GM21576 (cell line): ENCODE data around the gene LCP2.

ENCODE experiments used
- ATAC-seq: cut with Tn5 transposase; IDR thresholded peaks from one replicate; pipeline ENCODE4 v1.9.1; 2021; ENCODE audit warnings: mild to moderate bottlenecking, moderate library complexity; ENCODE audit not compliant: unreplicated experiment

Gene LCP2

GRCh38 chr5:170316937-170317336 is 19.4 kb upstream of the LCP2 start:
- ATAC-seq, result no peak

DNA sequence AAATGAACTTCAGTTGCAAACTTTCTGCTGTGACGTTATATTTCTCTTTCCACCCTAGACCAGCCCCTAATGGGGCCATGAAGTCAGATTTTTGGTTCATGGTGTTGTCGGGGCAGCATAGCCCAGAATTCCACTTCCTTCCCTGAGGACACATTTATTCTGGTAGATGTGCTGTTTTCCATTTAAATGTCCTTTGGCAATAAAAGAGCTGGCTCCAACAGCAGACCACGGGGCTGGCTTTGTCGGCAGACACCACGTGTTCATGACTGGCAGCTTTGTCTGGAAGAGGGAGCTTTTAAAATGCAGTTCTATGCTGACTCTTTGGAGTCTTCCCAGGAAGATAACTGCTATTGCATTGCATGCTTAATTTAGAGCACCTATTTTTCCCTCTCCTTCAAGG is 17.6 kb upstream of the LCP2 start:
- no peak for ATAC-seq

DNA sequence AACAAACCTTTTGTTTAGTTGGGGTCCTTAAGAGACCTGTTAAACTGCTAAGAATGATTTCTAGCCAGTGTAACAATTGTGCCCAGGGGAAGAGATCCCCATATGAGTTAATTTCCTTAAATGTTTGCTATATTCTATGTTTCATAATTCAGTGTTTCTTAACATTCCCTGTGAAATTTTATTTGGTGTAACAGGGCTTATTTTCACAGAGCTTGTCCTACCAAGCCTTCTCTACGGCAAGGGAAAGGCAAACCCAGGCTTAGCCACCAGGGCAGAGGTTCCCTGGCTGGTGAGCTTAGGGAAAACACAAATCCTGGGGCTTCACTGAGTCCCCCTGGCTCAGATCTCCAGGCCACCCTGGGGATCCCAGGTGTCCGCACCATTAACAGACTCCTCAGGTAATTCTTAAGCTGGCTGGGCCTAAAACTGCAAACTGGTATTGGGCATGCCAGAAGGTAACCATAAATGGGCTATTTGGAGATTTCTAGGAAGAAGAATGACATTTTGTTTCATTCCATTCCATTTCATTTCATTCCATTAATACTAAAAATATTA is 17.0 kb upstream of the LCP2 start:
- ATAC-seq, result no peak

DNA sequence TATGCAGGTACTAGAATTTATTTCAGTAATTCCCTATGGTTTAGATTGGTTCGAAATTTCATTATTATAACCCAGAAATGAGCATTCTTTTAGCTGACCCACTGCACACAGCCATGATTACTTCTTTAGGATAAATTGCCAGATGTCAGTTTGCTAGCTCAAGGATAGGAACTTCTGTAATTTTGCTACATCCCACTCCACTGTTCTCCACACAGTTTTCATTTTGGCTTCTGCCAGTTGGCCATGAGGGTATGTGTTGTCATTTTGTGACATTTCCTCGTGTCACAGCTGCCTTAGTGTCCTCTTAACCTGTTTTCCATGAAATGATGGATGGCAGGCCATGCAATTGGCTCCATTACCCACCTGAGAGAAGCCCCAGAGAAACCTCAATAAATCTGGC is 16.2 kb upstream of the LCP2 start:
- ATAC-seq, result no peak

DNA sequence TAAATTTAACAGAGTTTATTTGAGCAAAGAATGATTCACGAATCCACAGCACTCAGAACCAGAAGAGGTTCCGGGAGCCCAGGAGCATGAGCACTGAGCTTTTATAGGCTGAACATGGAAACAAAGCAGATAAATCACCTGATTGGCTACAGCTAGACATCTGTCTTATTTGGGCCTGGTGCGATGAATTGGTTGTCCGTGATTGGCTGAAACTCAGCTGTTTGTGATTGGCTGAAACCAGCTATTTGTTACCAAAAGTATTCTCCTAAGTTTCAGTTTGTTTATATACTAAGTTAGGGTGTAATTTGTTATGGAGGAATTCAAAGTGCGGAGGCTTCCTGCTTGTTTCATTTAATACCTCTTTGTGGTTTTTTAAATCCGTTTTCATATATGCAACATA is 15.8 kb upstream of the LCP2 start:
- no peak for ATAC-seq

DNA sequence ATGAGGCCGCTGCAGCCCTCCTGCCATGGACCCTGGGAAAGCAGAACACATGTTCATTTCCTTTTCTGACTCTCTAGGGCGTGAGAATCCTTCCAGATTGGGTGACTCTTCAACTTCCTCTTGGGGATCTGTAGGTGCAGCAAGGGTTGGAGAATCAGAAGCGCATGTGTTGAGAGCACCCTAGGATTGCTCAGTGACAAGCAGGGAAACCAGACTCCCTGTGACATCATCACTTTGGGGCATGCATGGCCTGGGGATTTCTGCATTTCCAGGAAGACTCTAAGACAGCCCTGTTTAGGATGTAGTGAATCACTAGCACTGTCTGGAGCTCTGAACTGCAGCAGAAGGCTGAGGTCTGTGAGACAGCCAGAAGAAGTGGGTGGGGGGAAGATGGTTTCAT is 15.1 kb upstream of the LCP2 start:
- peak; percentile 71 for ATAC-seq

GRCh38 chr5:170312301-170312595 is 14.7 kb upstream of the LCP2 start:
- ATAC-seq, result no peak

DNA sequence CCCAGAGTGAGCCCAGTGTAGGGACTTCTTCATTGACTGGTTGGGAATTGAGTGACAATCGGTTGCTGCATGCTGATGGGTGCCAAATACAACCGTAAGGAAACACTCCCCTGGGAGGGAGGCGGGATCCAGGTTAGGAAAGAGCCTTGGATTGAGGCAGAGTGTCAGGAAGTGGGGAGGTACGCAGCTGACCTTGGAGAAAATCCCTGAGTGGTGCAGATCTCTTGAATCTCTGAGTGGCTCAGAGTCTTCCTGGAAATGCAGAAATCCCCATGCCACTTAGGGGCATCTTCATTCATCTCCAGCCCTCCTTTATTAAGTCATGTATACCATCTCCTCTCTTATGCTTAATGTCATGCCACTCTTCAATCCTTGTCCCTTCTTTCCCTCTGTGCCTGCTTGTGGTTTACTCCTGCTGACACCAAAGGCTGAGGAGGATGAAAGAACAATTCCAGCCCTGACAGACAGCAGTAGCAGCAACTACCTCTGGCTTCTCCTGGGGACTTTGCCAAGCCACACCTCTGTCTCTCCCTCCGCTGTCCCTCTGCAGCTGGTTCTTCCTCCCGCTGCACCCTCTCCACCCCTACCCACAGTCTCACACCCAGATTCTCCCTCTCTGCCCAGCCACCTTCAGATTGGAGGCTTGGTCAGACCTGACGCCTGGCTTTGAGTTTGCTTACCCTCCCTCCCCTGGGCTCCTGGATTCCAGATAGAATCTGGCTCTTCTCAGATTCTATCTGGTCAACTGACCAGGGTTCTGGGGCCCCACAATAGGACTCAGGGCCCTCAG is 14.1 kb upstream of the LCP2 start:
- no peak for ATAC-seq

DNA sequence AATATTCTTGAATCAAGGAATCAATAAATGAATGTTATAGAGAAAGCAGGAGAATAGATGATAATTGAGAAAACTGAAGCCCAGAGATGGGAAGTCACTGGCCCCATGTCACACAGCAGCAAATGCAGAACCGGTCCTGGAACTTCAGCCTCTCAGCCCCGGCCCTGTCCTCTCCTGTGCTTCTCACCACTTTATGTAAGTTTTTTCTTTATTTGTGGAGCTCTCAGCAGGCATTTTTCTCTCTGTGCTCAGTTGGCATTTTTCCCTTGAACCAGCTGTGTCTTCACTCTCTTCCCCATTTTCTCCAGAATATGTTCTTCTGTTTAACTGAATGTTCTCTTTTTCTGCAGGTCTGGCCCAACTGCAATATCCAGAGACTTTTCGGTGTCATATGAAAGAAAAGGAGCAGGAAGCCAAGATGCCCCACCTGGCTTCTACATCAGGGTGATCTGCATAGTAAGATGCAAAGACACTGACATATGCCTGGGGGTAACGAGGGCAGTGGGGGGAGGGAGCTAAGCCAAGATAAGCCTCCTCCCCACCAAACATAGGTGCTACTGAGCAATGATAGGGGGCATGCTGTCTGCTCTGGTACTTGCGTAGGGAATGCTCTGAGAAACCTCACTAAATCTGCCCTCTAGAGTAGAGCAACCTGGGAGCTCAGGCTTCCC is 12.8 kb upstream of the LCP2 start:
- ATAC-seq, result no peak

- ATAC-seq, result no peak
These were observed 11.1 kb upstream of the LCP2 start for GRCh38 chr5:170308686-170309085.

GRCh38 chr5:170307575-170308465 is 10.2 kb upstream of the LCP2 start:
- no peak for ATAC-seq

DNA sequence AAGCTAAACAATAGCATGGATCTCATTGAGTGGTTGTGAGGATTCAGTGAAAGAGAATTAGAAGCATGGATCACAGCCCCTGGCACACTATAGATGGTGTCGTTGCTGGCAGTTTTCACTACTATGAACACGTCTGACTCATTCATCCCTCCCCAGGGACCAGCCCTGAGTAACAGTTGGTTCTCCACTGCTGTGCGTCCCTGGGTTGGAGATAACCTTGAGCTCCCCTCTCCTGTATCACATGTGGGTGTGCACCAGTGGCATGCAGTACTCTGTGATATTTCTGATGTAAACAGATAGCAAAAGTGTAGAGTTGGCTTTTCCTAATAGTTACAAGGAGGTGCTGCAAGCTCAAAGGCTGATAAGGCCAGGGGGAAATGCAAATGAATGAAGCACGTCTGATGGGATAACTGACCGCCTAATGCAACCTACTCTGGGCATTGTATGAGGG is 8.8 kb upstream of the LCP2 start:
- peak; percentile 58 for ATAC-seq

- ATAC-seq, result no peak
These were observed 8.1 kb upstream of the LCP2 start for GRCh38 chr5:170305646-170306025.

DNA sequence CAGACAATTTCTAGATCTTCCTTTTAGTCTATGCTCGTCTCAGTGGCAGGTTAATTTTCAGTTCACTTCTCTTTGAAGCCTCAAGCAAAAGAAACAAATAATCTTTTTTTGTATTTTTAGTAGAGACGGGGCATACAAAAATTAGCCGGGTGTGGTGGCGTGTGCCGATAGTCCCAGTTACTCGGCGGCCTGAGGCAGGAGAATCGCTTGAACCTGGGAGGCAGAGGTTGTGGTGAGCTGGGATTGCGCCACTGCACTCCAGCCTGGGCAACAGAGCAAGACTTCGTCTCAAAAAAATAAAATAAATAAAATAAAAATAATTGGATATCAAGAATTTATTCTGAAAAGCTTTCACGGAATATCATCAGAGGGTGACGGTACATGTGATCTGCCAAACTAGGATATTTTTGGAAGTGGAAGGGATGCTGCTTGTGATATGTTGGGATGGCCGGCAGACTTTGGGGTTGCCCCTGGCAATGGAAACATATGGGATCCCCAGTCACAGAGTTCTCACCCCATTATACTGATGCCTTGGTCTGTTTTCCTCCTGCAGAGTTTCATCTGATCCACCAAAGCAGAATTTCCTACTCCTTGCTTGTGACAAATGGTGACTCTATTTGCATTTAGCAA is 7.6 kb upstream of the LCP2 start:
- ATAC-seq, result no peak

DNA sequence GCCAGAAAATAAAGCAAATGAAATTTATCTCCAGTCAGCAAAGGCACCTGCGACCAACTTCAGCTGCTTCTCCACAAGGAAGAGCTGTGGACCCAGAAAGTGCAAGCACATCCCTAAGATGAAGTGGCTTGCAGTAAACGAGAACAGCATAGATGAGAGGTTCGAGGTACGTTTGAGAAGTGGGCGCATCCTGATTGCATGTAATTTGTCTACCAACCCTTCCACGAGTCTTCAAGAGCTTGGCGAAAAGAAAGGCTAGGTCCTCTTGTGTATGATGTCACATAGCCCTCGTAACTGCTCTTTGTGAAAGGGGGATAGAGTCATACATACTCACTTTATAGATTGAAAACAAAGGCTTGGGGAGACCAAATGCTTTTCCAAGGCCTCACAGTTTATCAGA is 6.0 kb upstream of the LCP2 start:
- ATAC-seq, result no peak

- peak; percentile 91 for ATAC-seq
These were observed 5.3 kb upstream of the LCP2 start for GRCh38 chr5:170302653-170303501.

GRCh38 chr5:170301981-170302652 is 4.5 kb upstream of the LCP2 start:
- ATAC-seq, result no peak

- no peak for ATAC-seq
These were observed 3.6 kb upstream of the LCP2 start for GRCh38 chr5:170301149-170301548.

GRCh38 chr5:170300361-170301013 is 2.9 kb upstream of the LCP2 start:
- ATAC-seq, result no peak
